ENCODE results near the gene EXOC6.

EXOC6 gene

GRCh38 chr10:93028883-93029282 lies 180.6 kb downstream of the EXOC6 start:
- no peak for DNase-seq

GRCh38 chr10:93030409-93030808 lies 182.1 kb downstream of the EXOC6 start:
- no peak for DNase-seq

GRCh38 chr10:93032105-93032808 lies 183.9 kb downstream of the EXOC6 start:
- no peak for DNase-seq

- DNase-seq = no peak
Observed at GRCh38 chr10:93032809-93033137, 184.5 kb downstream of the EXOC6 start.

GRCh38 chr10:93034426-93034825 lies 186.1 kb downstream of the EXOC6 start:
- DNase-seq = no peak

- DNase-seq = no peak
Observed at GRCh38 chr10:93039110-93039509, 190.8 kb downstream of the EXOC6 start.

- DNase-seq = no peak
Observed at GRCh38 chr10:93039721-93040120, 191.4 kb downstream of the EXOC6 start.

- DNase-seq = no peak
Observed at GRCh38 chr10:93054486-93054885, 206.2 kb downstream of the EXOC6 start.

- no peak for DNase-seq
Observed at GRCh38 chr10:93058139-93058538, 209.8 kb downstream of the EXOC6 start.

- no peak for DNase-seq
Observed at GRCh38 chr10:93059975-93060886, 211.9 kb downstream of the EXOC6 start, which contains the start of gene CYP26C1. TSS of gene CYP26C1 (plus strand) at chr10:93060798. CDS start at chr10:93061264, 466 bp downstream.

- DNase-seq = no peak
Observed at GRCh38 chr10:93060887-93061593, 212.7 kb downstream of the EXOC6 start.

- no peak for DNase-seq
Observed at GRCh38 chr10:93061594-93062513, 213.5 kb downstream of the EXOC6 start.

- DNase-seq = no peak
Observed at GRCh38 chr10:93062514-93063143, 214.3 kb downstream of the EXOC6 start.

GRCh38 chr10:93063144-93063976 lies 215.0 kb downstream of the EXOC6 start:
- no peak for DNase-seq

- DNase-seq = no peak
Observed at GRCh38 chr10:93063977-93064660, 215.8 kb downstream of the EXOC6 start.

GRCh38 chr10:93064874-93065660 lies 216.7 kb downstream of the EXOC6 start:
- no peak for DNase-seq

- DNase-seq = no peak
Observed at GRCh38 chr10:93065675-93066543, 217.6 kb downstream of the EXOC6 start.

GRCh38 chr10:93066544-93066913 lies 218.2 kb downstream of the EXOC6 start:
- DNase-seq = no peak
